Activated effector memory CD4-positive, alpha-beta T cell treated with Interleukin-2 at 50 U/mL for 16 hours (primary cell): Measurements from ENCODE around the gene FUBP1.
"Not testable (repeated sequence)": the region's sequence is repeated elsewhere in the genome, so short reads cannot be mapped to it uniquely, and the experiment has no call there.

Experiments
- DNase-seq: peaks from one replicate; pipeline ENCODE4 v3.0.0-alpha.2; 2020

Gene FUBP1

GRCh38 chr1:77978969-77979876, at the start of gene FUBP1:
FUBP1 (minus strand) TSS chr1:77979072; CDS start chr1:77979004, 68 bp downstream.
- peak; percentile 91 for DNase-seq

- not testable (repeated sequence) for DNase-seq
These were observed 42.3 kb upstream of the FUBP1 start for GRCh38 chr1:78021134-78021533.

- DNase-seq, result no peak
These were observed 40.2 kb upstream of the FUBP1 start for GRCh38 chr1:78019024-78019423.

GRCh38 chr1:78015148-78015547, 36.3 kb upstream of the FUBP1 start:
- DNase-seq, result no peak

- DNase-seq, result no peak
These were observed 32.2 kb upstream of the FUBP1 start for GRCh38 chr1:78011050-78011449.

- DNase-seq, result no peak
These were observed 31.0 kb upstream of the FUBP1 start for GRCh38 chr1:78009836-78010235.

- DNase-seq, result no peak
These were observed 30.4 kb upstream of the FUBP1 start for GRCh38 chr1:78009276-78009675.

GRCh38 chr1:78007677-78008341, 28.9 kb upstream of the FUBP1 start:
- DNase-seq, result no peak

GRCh38 chr1:78006521-78006920, 27.6 kb upstream of the FUBP1 start:
- no peak for DNase-seq

- no peak for DNase-seq
These were observed 26.9 kb upstream of the FUBP1 start for GRCh38 chr1:78005755-78006154.

- no peak for DNase-seq
These were observed 26.5 kb upstream of the FUBP1 start for GRCh38 chr1:78005448-78005722.

- peak; percentile 24 for DNase-seq
These were observed 26.0 kb upstream of the FUBP1 start, which contains the start of gene DNAJB4 for GRCh38 chr1:78004719-78005447. DNAJB4 (plus strand) TSS chr1:78004939; CDS start chr1:78005111, 172 bp downstream.

GRCh38 chr1:78003882-78004718, 25.2 kb upstream of the FUBP1 start:
- DNase-seq, result peak; percentile 11

- DNase-seq, result no peak
These were observed 24.3 kb upstream of the FUBP1 start for GRCh38 chr1:78003070-78003746.

- DNase-seq, result not testable (repeated sequence)
These were observed 21.7 kb upstream of the FUBP1 start for GRCh38 chr1:78000536-78000935.

- DNase-seq, result no peak
These were observed 17.9 kb upstream of the FUBP1 start for GRCh38 chr1:77996734-77997133.

- DNase-seq, result no peak
These were observed 15.3 kb upstream of the FUBP1 start for GRCh38 chr1:77994117-77994705.

GRCh38 chr1:77991638-77992037, 12.8 kb upstream of the FUBP1 start:
- no peak for DNase-seq

- DNase-seq, result no peak
These were observed 11.8 kb upstream of the FUBP1 start for GRCh38 chr1:77990629-77991204.

GRCh38 chr1:77989744-77990143, 10.9 kb upstream of the FUBP1 start:
- DNase-seq, result no peak

- no peak for DNase-seq
These were observed 9.0 kb upstream of the FUBP1 start for GRCh38 chr1:77987919-77988318.
